ENCODE results near the gene CEP97.
A peak's percentile ranks its signal among the peaks of the same experiment; 100 is the strongest.
"Not testable (repeated sequence)": the region's sequence is repeated elsewhere in the genome, so short reads cannot be mapped to it uniquely, and the experiment has no call there.

Gene CEP97

GRCh38 chr3:101680466-101680865 is 43.9 kb upstream of the CEP97 start:
- DNase-seq (ENCODE audit: low read depth, low spot score) = no peak
- no peak overlapping the region for H3K4me3 ChIP-seq (ENCODE audit: low read depth, low read length)
- in situ Hi-C loops (cut with HindIII; ENCODE audit: low sequenced_read_pairs) = no loop called here
- TF ChIP-seq CTCF (IDR thresholded peaks at IDR 0.05; ENCODE audit: low read depth, low read length) = no peak

GRCh38 chr3:101685050-101685400 is 39.4 kb upstream of the CEP97 start:
- in situ Hi-C loops (cut with HindIII; ENCODE audit: low sequenced_read_pairs) = no loop called here
- DNase-seq (ENCODE audit: low read depth, low spot score) = no peak
- no peak for TF ChIP-seq CTCF (IDR thresholded peaks at IDR 0.05; ENCODE audit: low read depth, low read length)

GRCh38 chr3:101685870-101686307 is 38.5 kb upstream of the CEP97 start:
- in situ Hi-C loops (cut with HindIII; ENCODE audit: low sequenced_read_pairs) = no loop called here
- DNase-seq (ENCODE audit: low read depth, low spot score) = no peak
- no peak for TF ChIP-seq CTCF (IDR thresholded peaks at IDR 0.05; ENCODE audit: low read depth, low read length)
- peak overlapping the region; percentile 83 for H3K4me3 ChIP-seq (ENCODE audit: low read depth, low read length)

More at GRCh38 chr3:101685050-101685400, 39.4 kb upstream of the CEP97 start:
- peak overlapping the region; percentile 83 for H3K4me3 ChIP-seq (ENCODE audit: low read depth, low read length)

GRCh38 chr3:101687142-101687931 is 37.1 kb upstream of the CEP97 start:
- peak overlapping the region; percentile 83 for H3K4me3 ChIP-seq (ENCODE audit: low read depth, low read length)
- in situ Hi-C loops (cut with HindIII; ENCODE audit: low sequenced_read_pairs) = no loop called here
- no peak for TF ChIP-seq CTCF (IDR thresholded peaks at IDR 0.05; ENCODE audit: low read depth, low read length)
- no peak for DNase-seq (ENCODE audit: low read depth, low spot score)

GRCh38 chr3:101689286-101689685 is 35.1 kb upstream of the CEP97 start:
- in situ Hi-C loops (cut with HindIII; ENCODE audit: low sequenced_read_pairs) = no loop called here
- no peak for DNase-seq (ENCODE audit: low read depth, low spot score)
- no peak for TF ChIP-seq CTCF (IDR thresholded peaks at IDR 0.05; ENCODE audit: low read depth, low read length)
- H3K4me3 ChIP-seq (ENCODE audit: low read depth, low read length) = no peak overlapping the region

GRCh38 chr3:101690972-101691371 is 33.4 kb upstream of the CEP97 start:
- H3K4me3 ChIP-seq (ENCODE audit: low read depth, low read length) = no peak overlapping the region
- TF ChIP-seq CTCF (IDR thresholded peaks at IDR 0.05; ENCODE audit: low read depth, low read length) = no peak
- in situ Hi-C loops (cut with HindIII; ENCODE audit: low sequenced_read_pairs) = no loop called here
- DNase-seq (ENCODE audit: low read depth, low spot score) = no peak

GRCh38 chr3:101691685-101692671 is 32.4 kb upstream of the CEP97 start:
- DNase-seq (ENCODE audit: low read depth, low spot score); in situ Hi-C loops (cut with HindIII; ENCODE audit: low sequenced_read_pairs); H3K4me3 ChIP-seq (ENCODE audit: low read depth, low read length): not testable (repeated sequence)

Measured in astrocyte of the spinal cord (primary cell).